Stimulated activated CD4-positive, alpha-beta T cell treated with anti-CD3 and anti-CD28 coated beads, Interleukin-12 subunit alpha, Interleukin-12 subunit beta, amount 100 ng/mL, for 48 hours (primary cell): Measurements from ENCODE around the gene FUNDC1.

Experiments used
- DNase-seq, 3 donors: peaks; one replicate each; pipeline ENCODE4 v3.0.0-alpha.2; 2020; ENCODE audit warnings: low read depth in 2 of 3, low spot score in 1 of 3

FUNDC1 gene

DNA sequence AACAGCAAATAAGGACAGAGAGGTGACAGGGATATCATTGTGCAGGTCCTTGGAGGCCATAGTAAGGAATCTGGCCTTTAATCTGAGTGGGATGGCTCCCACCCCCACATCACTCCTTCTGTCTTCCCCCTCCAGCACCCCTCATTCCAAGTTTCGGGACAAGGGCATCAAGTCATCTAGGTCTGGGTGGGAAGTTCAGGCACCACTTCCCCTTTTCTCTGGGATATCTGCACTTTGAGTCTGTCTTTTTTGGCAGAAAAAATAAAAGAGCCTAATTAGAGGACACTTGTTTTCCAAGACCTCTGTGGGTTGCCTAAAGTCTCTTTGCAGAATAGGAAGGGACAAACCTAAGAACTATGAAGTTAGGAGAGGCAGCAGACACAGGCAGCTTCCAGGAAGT lies 60.1 kb downstream of the FUNDC1 start:
- no peak for DNase-seq

DNA sequence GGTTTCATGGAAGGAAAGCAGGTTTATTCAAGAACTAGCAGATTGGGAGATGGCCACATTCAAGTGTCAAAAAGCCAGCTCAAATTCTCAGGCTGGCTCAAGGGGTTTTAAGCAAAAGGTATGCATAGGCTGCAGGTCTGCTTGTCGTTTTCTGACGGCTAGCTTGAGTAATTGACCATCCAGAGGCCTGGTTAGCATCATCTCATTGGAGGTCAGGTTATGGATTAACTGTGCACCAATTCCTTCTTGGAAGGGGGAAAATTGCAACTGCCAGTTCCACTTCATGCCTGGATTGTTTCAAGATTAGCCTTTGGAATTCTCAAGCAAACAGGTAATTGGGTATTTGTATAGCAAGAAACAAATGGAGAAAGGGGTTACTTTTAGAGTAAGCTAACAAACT lies 62.1 kb downstream of the FUNDC1 start:
- no peak for DNase-seq

DNA sequence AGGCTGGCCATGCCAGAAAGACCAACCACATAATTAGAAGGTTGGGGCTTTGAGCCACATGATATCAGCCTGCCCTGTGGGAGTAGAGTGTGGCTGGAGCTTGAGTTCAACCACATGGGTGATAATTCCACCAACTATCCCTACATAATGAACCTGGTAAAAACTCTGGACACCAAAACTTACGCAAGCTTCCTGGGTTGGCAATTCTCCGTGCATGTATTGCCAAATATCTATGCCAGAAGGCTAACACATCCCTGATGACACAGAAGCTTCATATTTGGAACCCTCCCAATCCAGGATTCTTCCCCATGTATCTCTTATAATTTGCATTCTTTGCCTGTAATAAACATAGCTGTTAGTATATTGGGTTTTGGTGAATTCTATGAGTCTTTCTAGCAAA lies 68.2 kb downstream of the FUNDC1 start:
- no peak for DNase-seq
